K562 (cell line): ENCODE data around the gene PIK3R5. TPM values are rescaled to one million over a fixed set of nuclear protein-coding genes. Genes with fewer than 3 reads are reported as not detected.

Experiments
- ATAC-seq: fragments of 200-7000 bp; cut with Tn5 transposase; 3 replicates; pipeline ENCODE4 v1.9.1; 2020; ENCODE audit warnings: moderate library complexity
- BruUV-seq: library from RNA; stranded (reverse); fragments of 400-500 nt; replicated peaks from 2 replicates; lab custom pipeline; 2021; lab: Mats Ljungman, UMichigan
- CTCF ChIA-PET: fragments of 300-600 bp; formaldehyde crosslinking; extraction: SDS; loops from one replicate; lab custom pipeline; 2021; ENCODE audit warnings: low intra/inter-chr PET ratio; lab: Yijun Ruan, JAX
- POLR2A ChIA-PET: fragments of 300-600, 350-650 bp; sonication (Branson Sonifier 250); formaldehyde crosslinking; extraction: SDS; loops from one replicate; lab custom pipeline; 2021; ENCODE audit warnings: antibody characterized with exemption, inconsistent platforms; lab: Yijun Ruan, JAX
- DNase-seq, 4 experiments: peaks; one replicate each; pipeline versions ENCODE4 v3.0.0 to v3.0.0-alpha.2; 2011 to 2018; ENCODE audit warnings: low spot score in 3 of 4, mixed read lengths in 3 of 4; ENCODE audit errors: extremely low read depth in 1 of 4
- FAIRE-seq: peaks from 2 replicates; lab custom pipeline; 2011; peaks lifted over from hg19 to GRCh38; lab: Jason Lieb, UNC
- H2AFZ ChIP-seq: 2 replicates; pipeline ENCODE4 v1.6.0; 2011; ENCODE audit warnings: low read depth, low read length, control low read depth, inconsistent platforms
- H3K27ac ChIP-seq: fragments of 200-600 bp; 3 replicates; pipeline ENCODE4 v1.8.0; 2011; ENCODE audit warnings: low read depth, mild to moderate bottlenecking, control low read depth, inconsistent platforms, low read length, moderate library complexity, mixed read lengths; ENCODE audit errors: extremely low read depth
- H3K27me3 ChIP-seq, 2 experiments: fragments of 300-600 bp in 1 of 2; 2 replicates in 1 of 2; 3 replicates in 1 of 2; pipeline versions ENCODE4 v1.6.0 to v1.8.0; 2011; ENCODE audit warnings: inconsistent platforms in 2 of 2, low read length in 2 of 2, mild to moderate bottlenecking in 1 of 2, mixed read lengths in 1 of 2, moderate library complexity in 1 of 2; ENCODE audit not compliant: control insufficient read depth in 2 of 2, insufficient read depth in 2 of 2
- H3K36me3 ChIP-seq: fragments of 300-600 bp; 3 replicates; pipeline ENCODE4 v1.8.0; 2011; ENCODE audit warnings: mild to moderate bottlenecking, low read length, inconsistent platforms; ENCODE audit not compliant: control insufficient read depth, insufficient read depth
- H3K4me1 ChIP-seq, 2 experiments: fragments of 200-600 bp in 1 of 2; replicated peaks in 1 of 2; 2 replicates in 1 of 2; 3 replicates in 1 of 2; pipeline versions ENCODE4 v1.5.1 to v1.8.0; 2011; ENCODE audit warnings: inconsistent platforms in 2 of 2, low read length in 2 of 2, mild to moderate bottlenecking in 1 of 2, mixed read lengths in 1 of 2, moderate library complexity in 1 of 2; ENCODE audit not compliant: control insufficient read depth in 2 of 2, insufficient read depth in 2 of 2
- H3K4me2 ChIP-seq: 2 replicates; pipeline ENCODE4 v1.6.1; 2011; ENCODE audit warnings: low read length, control low read depth, inconsistent platforms, mixed read lengths; ENCODE audit not compliant: insufficient read depth
- H3K4me3 ChIP-seq: fragments of 200-600 bp; sonication (generic), shearing (Covaris generic); 2 replicates; pipeline ENCODE4 v1.5.1; 2016; ENCODE audit warnings: control low read depth, inconsistent platforms
- H3K79me2 ChIP-seq: fragments of 200-600 bp; 3 replicates; pipeline ENCODE4 v1.8.0; 2011; ENCODE audit warnings: low read length, inconsistent platforms; ENCODE audit not compliant: control insufficient read depth, insufficient read depth
- H3K9ac ChIP-seq, 2 experiments: 2 replicates each; pipeline versions ENCODE4 v1.6.0 to v1.6.1; 2011; ENCODE audit warnings: low read depth in 2 of 2, low read length in 2 of 2, control low read depth in 1 of 2, inconsistent platforms in 1 of 2, mild to moderate bottlenecking in 1 of 2, mixed read lengths in 1 of 2; ENCODE audit not compliant: insufficient read depth in 1 of 2
- H3K9me1 ChIP-seq: one replicate; pipeline ENCODE4 v1.6.0; 2011; ENCODE audit warnings: inconsistent platforms, mild to moderate bottlenecking, low read length, moderate library complexity; ENCODE audit not compliant: control insufficient read depth, insufficient read depth
- H3K9me3 ChIP-seq: replicated peaks from 2 replicates; pipeline ENCODE4 v1.5.1; 2011; ENCODE audit warnings: low read depth, low read length, inconsistent platforms; ENCODE audit not compliant: control insufficient read depth, insufficient read depth
- H4K20me1 ChIP-seq: replicated peaks from 2 replicates; pipeline ENCODE4 v1.6.1; 2011; ENCODE audit warnings: low read length, inconsistent platforms, mixed read lengths; ENCODE audit not compliant: control insufficient read depth, insufficient read depth
- POLR3A ChIP-seq: IDR thresholded peaks from 2 replicates; pipeline ENCODE4 v1.6.1; 2011; ENCODE audit warnings: borderline replicate concordance, mild to moderate bottlenecking, moderate library complexity; ENCODE audit not compliant: insufficient read length, insufficient read depth; ENCODE audit errors: extremely low read depth
- RBM34 ChIP-seq: fragments of 200-400 bp; formaldehyde crosslinking; IDR thresholded peaks from 2 replicates; pipeline ENCODE4 v1.6.1; 2018; ENCODE audit warnings: low read length, borderline replicate concordance; ENCODE audit not compliant: insufficient read depth
- SMC3 ChIP-seq: conservative IDR thresholded peaks from 2 replicates; pipeline ENCODE4 v1.6.1; 2011; ENCODE audit warnings: low read depth, low read length, improper control_type of control experiment; ENCODE audit not compliant: insufficient read depth
- TAF15 ChIP-seq: fragments of 200-400 bp; formaldehyde crosslinking; IDR thresholded peaks from 2 replicates; pipeline ENCODE4 v1.6.1; 2017; ENCODE audit warnings: mild to moderate bottlenecking, low read depth, low read length, moderate library complexity
- ZNF124 ChIP-seq: sonication (generic); formaldehyde crosslinking; IDR thresholded peaks from 2 replicates; pipeline ENCODE4 v1.8.1; 2022; ENCODE audit warnings: missing genetic modification reagents
- ZNF282 ChIP-seq: sonication (generic); formaldehyde crosslinking; IDR thresholded peaks from 2 replicates; pipeline ENCODE4 v1.8.1; 2023; ENCODE audit warnings: missing genetic modification reagents
- ZNF586 ChIP-seq: fragments of 450-650 bp; formaldehyde crosslinking; conservative IDR thresholded peaks from 2 replicates; pipeline ENCODE4 v1.4.0; 2020; ENCODE audit warnings: mild to moderate bottlenecking, moderate library complexity
- WGBS: fragments of 100-300 bp; shearing (Covaris generic); methylation state at CpG from one replicate; pipeline ENCODE4 v1.1.6; 2016; ENCODE audit warnings: low coverage, mixed read lengths; ENCODE audit not compliant: insufficient coverage; ENCODE audit errors: missing lambda C conversion rate; 5-methylcytosine and 5-hydroxymethylcytosine counted together
- in situ Hi-C: fragments of 300-500 bp; cut with MboI; formaldehyde crosslinking; loops from 4 replicates; pipeline ENCODE4 v1.15.0; 2018; ENCODE audit warnings: inconsistent platforms, mixed read lengths
- intact Hi-C: fragments of 100-400 bp; cut with micrococcal nuclease; formaldehyde crosslinking; loops from 2 replicates; pipeline ENCODE4 v1.14.2; 2022
- polyA plus RNA-seq, 8 experiments: library from polyadenylated mRNA; depleted of rRNA in 4 of 8; stranded (reverse) in 5 of 8; unstranded in 3 of 8; fragments of >200 nt; fragmentation: Nextera tagmentation in 2 of 8; fragmentation: Illumina TruSeq in 1 of 8; extraction: Ambion mirVana in 2 of 8; extraction: Trizol in 1 of 8; gene quantifications; 2 replicates each; pipeline versions ENCODE4 v1.2.1 to v1.2.3, GENCODE V29; 2011 to 2014; ENCODE audit warnings: inconsistent platforms in 1 of 8, missing spikeins in 1 of 8
- total RNA-seq, 7 experiments: library from RNA; depleted of rRNA in 6 of 7; stranded (reverse); fragments of >200 nt in 6 of 7; fragmentation: Illumina TruSeq in 2 of 7; extraction: Trizol in 2 of 7; gene quantifications; 2 replicates each; pipeline versions ENCODE4 v1.2.1 to v1.2.3, GENCODE V29; 2011 to 2021; ENCODE audit warnings: low replicate concordance in 1 of 7

PIK3R5 gene
- total and polyA plus RNA-seq, 9 of the 15 experiments (the other 6 are each of a cell fraction or from before 2014, with no cell fraction given): 0.01 to 0.38 TPM; not detected in 7

DNA sequence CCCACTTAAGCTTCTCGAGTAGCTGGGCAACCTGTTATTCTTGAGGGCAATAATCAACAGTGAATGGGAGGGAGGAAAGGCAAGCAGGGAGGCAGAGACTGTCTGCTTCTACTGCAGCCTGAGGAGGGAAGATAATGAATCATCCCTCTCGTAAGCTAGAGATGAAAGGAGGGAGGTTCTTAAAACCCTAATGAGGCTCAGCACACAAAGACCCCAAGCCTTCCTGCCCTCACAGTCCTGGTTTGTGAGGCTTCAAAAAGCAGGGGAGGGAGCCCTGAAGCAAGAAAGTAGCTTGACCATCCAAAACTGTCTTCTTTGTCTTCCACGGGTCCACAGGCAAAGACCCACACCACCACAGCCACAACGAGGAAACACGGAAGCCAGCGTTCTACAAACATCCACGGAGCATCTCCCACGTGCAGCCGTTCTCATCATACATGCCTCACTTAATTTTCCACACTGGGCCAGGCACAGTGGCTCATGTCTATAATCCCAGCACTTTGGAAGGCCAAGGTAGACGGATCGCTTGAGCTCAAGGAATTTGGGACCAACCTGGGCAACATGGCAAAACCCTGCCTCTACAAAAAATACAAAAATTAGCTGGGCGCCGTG lies 1.8 kb downstream of the PIK3R5 start (continued):
- no peak for TF ChIP-seq POLR3A
- no peak for TF ChIP-seq ZNF124 (CRISPR knock-in tag)
- no peak for TF ChIP-seq SMC3
- no peak for TF ChIP-seq TAF15

DNA sequence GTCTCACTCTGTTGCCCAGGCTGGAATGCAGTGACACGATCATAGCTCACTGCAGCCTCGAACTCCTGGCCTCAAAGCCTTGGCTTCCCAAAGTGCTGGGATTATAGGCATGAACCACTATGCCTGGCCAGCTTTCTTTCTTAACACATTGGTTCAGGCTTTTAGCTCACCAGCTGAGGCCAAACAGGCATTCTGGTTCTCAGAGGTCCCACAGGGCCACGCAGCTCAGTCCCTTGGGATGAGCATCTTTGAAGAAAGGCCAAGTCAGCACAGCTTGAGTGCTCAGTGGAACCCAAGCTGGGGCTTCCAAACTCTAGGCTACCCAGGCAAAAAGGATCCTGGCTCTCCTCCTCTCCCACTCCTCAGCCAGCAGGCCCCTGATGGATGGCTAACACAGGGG lies 2.5 kb downstream of the PIK3R5 start:
- Histone ChIP-seq H3K9ac (no peak overlapping the region), H3K79me2 (no peaks in the 10 kb centered on the region), H2AFZ (no peak overlapping the region), H3K36me3 (no peaks in the 10 kb centered on the region), H4K20me1 (no peaks in the 10 kb centered on the region), H3K4me3 (no peak overlapping the region), H3K9me1 (no peaks in the 10 kb centered on the region), H3K4me2 (no peak overlapping the region), H3K9me3 (no peaks in the 10 kb centered on the region), H3K27me3 (peaks cover 0 to 11% of the 10 kb centered on the region in 2 experiments; a peak in 3 of 5 replicates), H3K27ac (no peak overlapping the region), H3K4me1 (peaks cover 0 to 11% of the 10 kb centered on the region in 2 experiments; a peak in 2 of 5 replicates)
- WGBS: 3% methylated on average over 3 of the region's 3 CpGs
- in situ Hi-C loops (no loop called here), intact Hi-C loops (no loop called here)
- ATAC-seq: no peak
- POLR2A ChIA-PET: interaction anchor here (0.6 kb wide), 2 partner anchors 61 to 110 kb away, joined by 3 to 4 read pairs; no protein-coding TSS in a partner anchor
- CTCF ChIA-PET: no interaction called here
- no peak for DNase-seq
- FAIRE-seq: no peak
- no TSS peak for BruUV-seq
- TF ChIP-seq ZNF586 (CRISPR knock-in tag): no peak
- no peak for TF ChIP-seq RBM34
- no peak for TF ChIP-seq ZNF282 (CRISPR knock-in tag)
